GM23248 (cell line): ENCODE results near the gene NECTIN4.

Source experiments
- EZH2 ChIP-seq: fragments of 200-600 bp; sonication (generic); IDR thresholded peaks from 2 replicates; pipeline ENCODE4 v1.6.1; 2018; ENCODE audit warnings: antibody characterized with exemption, mild to moderate bottlenecking; ENCODE audit not compliant: insufficient read depth, poor library complexity, severe bottlenecking
- EZH2phosphoT487 ChIP-seq: fragments of 200-600 bp; sonication (generic); IDR thresholded peaks from 2 replicates; pipeline ENCODE4 v1.6.1; 2018; ENCODE audit warnings: antibody characterized with exemption, moderate library complexity, mild to moderate bottlenecking, low read depth; ENCODE audit not compliant: insufficient read depth

DNA sequence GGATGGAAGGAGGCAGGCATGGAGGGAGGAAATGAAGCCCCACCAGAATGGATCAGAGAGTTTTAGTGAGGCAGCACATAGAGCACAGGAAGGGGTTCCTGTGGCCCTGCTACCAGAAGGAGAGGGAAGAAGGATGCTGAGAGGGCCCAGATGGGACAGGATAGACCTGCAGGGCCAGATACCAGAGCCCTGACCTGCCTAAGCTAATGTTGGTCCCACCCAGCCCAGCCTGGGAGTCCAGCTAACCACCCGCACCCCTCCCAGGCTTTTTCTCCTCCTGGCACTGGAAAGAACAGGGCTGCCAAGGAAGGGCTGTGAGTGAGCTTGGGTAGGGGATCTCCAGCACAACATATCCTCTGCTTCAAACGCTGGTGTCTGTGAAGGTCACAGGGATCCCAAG is 6.9 kb downstream of the NECTIN4 start:
- TF ChIP-seq EZH2 (no peak), EZH2phosphoT487 (no peak)
